Measurements from ENCODE around the gene TRIP12. TPM values are rescaled to one million over a fixed set of nuclear protein-coding genes. Genes with fewer than 3 reads are reported as not detected.
A peak's percentile ranks its signal among the peaks of the same experiment; 100 is the strongest.

The TRIP12 gene
- total RNA-seq, 1 experiment from 2014 or later, result 175 TPM

GRCh38 chr2:229740279-229740678, 181.5 kb downstream of the TRIP12 start (continued):
- TF ChIP-seq ZBTB33 (IDR thresholded peaks at IDR 0.05; ENCODE audit: extremely low read depth, insufficient replicate concordance, low read length), result no peak
- TF ChIP-seq, protein P1, sequence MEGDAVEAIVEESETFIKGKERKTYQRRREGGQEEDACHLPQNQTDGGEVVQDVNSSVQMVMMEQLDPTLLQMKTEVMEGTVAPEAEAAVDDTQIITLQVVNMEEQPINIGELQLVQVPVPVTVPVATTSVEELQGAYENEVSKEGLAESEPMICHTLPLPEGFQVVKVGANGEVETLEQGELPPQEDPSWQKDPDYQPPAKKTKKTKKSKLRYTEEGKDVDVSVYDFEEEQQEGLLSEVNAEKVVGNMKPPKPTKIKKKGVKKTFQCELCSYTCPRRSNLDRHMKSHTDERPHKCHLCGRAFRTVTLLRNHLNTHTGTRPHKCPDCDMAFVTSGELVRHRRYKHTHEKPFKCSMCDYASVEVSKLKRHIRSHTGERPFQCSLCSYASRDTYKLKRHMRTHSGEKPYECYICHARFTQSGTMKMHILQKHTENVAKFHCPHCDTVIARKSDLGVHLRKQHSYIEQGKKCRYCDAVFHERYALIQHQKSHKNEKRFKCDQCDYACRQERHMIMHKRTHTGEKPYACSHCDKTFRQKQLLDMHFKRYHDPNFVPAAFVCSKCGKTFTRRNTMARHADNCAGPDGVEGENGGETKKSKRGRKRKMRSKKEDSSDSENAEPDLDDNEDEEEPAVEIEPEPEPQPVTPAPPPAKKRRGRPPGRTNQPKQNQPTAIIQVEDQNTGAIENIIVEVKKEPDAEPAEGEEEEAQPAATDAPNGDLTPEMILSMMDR (IDR thresholded peaks at IDR 0.05 in 2 of 3, conservative IDR thresholded peaks at IDR 0.05 in 1 of 3; ENCODE audit: borderline replicate concordance in 1 of 3, insufficient read depth in 1 of 3, low read depth in 2 of 3, low read length in 2 of 3), result no peak

- H3K4me3 ChIP-seq (replicated peaks in 1 of 2; ENCODE audit: low read depth in 1 of 2, low read length in 2 of 2), result no peak overlapping the region
- no TSS peak for BruUV-seq (replicated peaks)
- no peaks in the 10 kb centered on the region for H3K79me2 ChIP-seq (ENCODE audit: insufficient read depth, low read length)
- ChIA-PET POLR2A (no interaction called here), RAD21 (ENCODE audit: low non-redundant PET in 1 of 2, low total read pairs in 2 of 2, uncharacterized antibody in 2 of 2, unreplicated experiment in 2 of 2) (no interaction called here), CTCF (no interaction called here)
- H3K4me2 ChIP-seq (ENCODE audit: low read length), result no peak overlapping the region
- no peaks in the 10 kb centered on the region for H3K4me1 ChIP-seq (ENCODE audit: control insufficient read depth in 1 of 2, insufficient read depth in 2 of 2, low read length in 2 of 2)
- H3K9ac ChIP-seq (ENCODE audit: low read length), result no peak overlapping the region
- intact Hi-C loops (cut with micrococcal nuclease), result no loop called here
- no peak overlapping the region for H3K27ac ChIP-seq (ENCODE audit: low read depth, low read length)
- H2AFZ ChIP-seq (ENCODE audit: low read depth, low read length, poor library complexity, severe bottlenecking), result no peak overlapping the region
- no peaks in the 10 kb centered on the region for H3K9me2 ChIP-seq (ENCODE audit: insufficient read depth)
- H4K20me1 ChIP-seq (ENCODE audit: insufficient read depth), result no peaks in the 10 kb centered on the region
- H3K36me3 ChIP-seq (ENCODE audit: control insufficient read depth in 1 of 2, insufficient read depth in 2 of 2, low read length in 2 of 2), result no peaks in the 10 kb centered on the region
- H3K27me3 ChIP-seq (ENCODE audit: insufficient read depth, low read length), result no peaks in the 10 kb centered on the region
- ATAC-seq (no peak), DNase-seq (ENCODE audit: low read depth, low spot score) (no peak)
- TF ChIP-seq REST (IDR thresholded peaks at IDR 0.05; ENCODE audit: low read depth) (no peak), CBX3 (IDR thresholded peaks at IDR 0.05; ENCODE audit: low read depth) (peak; percentile 85)
- peaks cover 0 to 6% of the 10 kb centered on the region in 2 experiments; a peak in 1 of 4 replicates for H3K9me3 ChIP-seq (ENCODE audit: control insufficient read depth in 1 of 2, insufficient read depth in 1 of 2, low read depth in 1 of 2, low read length in 2 of 2)
Observed at GRCh38 chr2:229738024-229738625, 183.7 kb downstream of the TRIP12 start.
